ENCODE results near the gene SEBOX.

DNA sequence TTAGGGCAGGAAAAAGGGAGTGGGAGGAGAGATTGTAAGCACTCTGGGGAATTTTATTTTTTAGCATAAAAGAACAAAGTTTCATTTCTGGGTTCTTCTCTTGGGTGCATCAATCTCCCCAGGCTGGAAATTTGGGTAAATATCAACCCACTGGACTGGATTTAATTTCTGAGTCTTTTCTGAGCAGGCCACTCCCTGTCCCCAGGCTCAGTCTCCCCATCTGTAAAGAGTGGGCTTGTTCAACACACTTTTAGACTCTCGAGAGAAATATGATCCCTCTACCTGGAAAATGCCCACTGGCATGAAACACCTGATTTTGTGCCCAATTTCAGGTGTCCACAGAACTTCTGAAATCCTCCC is 5.7 kb upstream of the SEBOX start:
- TF ChIP-seq, protein P1, sequence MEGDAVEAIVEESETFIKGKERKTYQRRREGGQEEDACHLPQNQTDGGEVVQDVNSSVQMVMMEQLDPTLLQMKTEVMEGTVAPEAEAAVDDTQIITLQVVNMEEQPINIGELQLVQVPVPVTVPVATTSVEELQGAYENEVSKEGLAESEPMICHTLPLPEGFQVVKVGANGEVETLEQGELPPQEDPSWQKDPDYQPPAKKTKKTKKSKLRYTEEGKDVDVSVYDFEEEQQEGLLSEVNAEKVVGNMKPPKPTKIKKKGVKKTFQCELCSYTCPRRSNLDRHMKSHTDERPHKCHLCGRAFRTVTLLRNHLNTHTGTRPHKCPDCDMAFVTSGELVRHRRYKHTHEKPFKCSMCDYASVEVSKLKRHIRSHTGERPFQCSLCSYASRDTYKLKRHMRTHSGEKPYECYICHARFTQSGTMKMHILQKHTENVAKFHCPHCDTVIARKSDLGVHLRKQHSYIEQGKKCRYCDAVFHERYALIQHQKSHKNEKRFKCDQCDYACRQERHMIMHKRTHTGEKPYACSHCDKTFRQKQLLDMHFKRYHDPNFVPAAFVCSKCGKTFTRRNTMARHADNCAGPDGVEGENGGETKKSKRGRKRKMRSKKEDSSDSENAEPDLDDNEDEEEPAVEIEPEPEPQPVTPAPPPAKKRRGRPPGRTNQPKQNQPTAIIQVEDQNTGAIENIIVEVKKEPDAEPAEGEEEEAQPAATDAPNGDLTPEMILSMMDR (IDR thresholded peaks at IDR 0.05): no peak
- no peak for TF ChIP-seq POLR2A (IDR thresholded peaks at IDR 0.05)
